HuH-7 (cell line): ENCODE data around the gene EFNB3.
A peak's percentile ranks its signal among the peaks of the same experiment; 100 is the strongest.

Source experiments
- DNase-seq: peaks from one replicate; pipeline ENCODE4 v3.0.0; 2011; ENCODE audit warnings: low spot score

The EFNB3 gene

GRCh38 chr17:7717756-7718350 lies 12.9 kb downstream of the EFNB3 start:
- DNase-seq: no peak

- DNase-seq: no peak
Observed at GRCh38 chr17:7719661-7720060, 14.7 kb downstream of the EFNB3 start.

- no peak for DNase-seq
Observed at GRCh38 chr17:7720125-7720524, 15.1 kb downstream of the EFNB3 start.

- DNase-seq: no peak
Observed at GRCh38 chr17:7721612-7722011, 16.6 kb downstream of the EFNB3 start.

GRCh38 chr17:7727886-7728285 lies 22.9 kb downstream of the EFNB3 start:
- DNase-seq: no peak

- DNase-seq: no peak
Observed at GRCh38 chr17:7729816-7730215, 24.8 kb downstream of the EFNB3 start.

- DNase-seq: no peak
Observed at GRCh38 chr17:7732981-7733539, 28.1 kb downstream of the EFNB3 start.

- no peak for DNase-seq
Observed at GRCh38 chr17:7737601-7738000, 32.6 kb downstream of the EFNB3 start.

- DNase-seq: no peak
Observed at GRCh38 chr17:7739746-7740145, 34.7 kb downstream of the EFNB3 start.

GRCh38 chr17:7740481-7741001 lies 35.5 kb downstream of the EFNB3 start:
- DNase-seq: no peak

- no peak for DNase-seq
Observed at GRCh38 chr17:7742729-7743128, 37.7 kb downstream of the EFNB3 start.

GRCh38 chr17:7744416-7744815 lies 39.4 kb downstream of the EFNB3 start:
- peak; percentile 25 for DNase-seq

GRCh38 chr17:7745748-7746470 lies 40.9 kb downstream of the EFNB3 start:
- peak; percentile 44 for DNase-seq

GRCh38 chr17:7747635-7748071 lies 42.7 kb downstream of the EFNB3 start:
- DNase-seq: peak; percentile 20

GRCh38 chr17:7748076-7748775 lies 43.2 kb downstream of the EFNB3 start:
- peak; percentile 18 for DNase-seq

GRCh38 chr17:7750321-7750821 lies 45.4 kb downstream of the EFNB3 start:
- DNase-seq: no peak

GRCh38 chr17:7754656-7755055 lies 49.7 kb downstream of the EFNB3 start:
- no peak for DNase-seq

- no peak for DNase-seq
Observed at GRCh38 chr17:7755095-7755890, 50.3 kb downstream of the EFNB3 start.

GRCh38 chr17:7756968-7757367 lies 52.0 kb downstream of the EFNB3 start:
- DNase-seq: no peak
